Parathyroid adenoma (tissue), 2 donors: ENCODE measurements around the gene DGLUCY.
"Not testable (repeated sequence)": the region's sequence is repeated elsewhere in the genome, so short reads cannot be mapped to it uniquely, and the experiment has no call there.

Experiments used
- H2AFZ ChIP-seq: fragments of 300-600 bp; sonication (generic); one replicate; pipeline ENCODE4 v1.7.0; 2017; ENCODE audit warnings: antibody characterized with exemption, mild to moderate bottlenecking
- H3K27ac ChIP-seq: fragments of 300-600 bp; sonication (generic); one replicate; pipeline ENCODE4 v1.7.0; 2017
- H3K27me3 ChIP-seq: fragments of 300-600 bp; sonication (generic); one replicate; pipeline ENCODE4 v1.7.0; 2017; ENCODE audit warnings: low read length; ENCODE audit not compliant: control insufficient read depth, insufficient read depth
- H3K36me3 ChIP-seq: fragments of 300-600 bp; sonication (generic); one replicate; pipeline ENCODE4 v1.7.0; 2017; ENCODE audit warnings: low read length; ENCODE audit not compliant: control insufficient read depth, insufficient read depth
- H3K4me1 ChIP-seq: fragments of 300-600 bp; sonication (generic); one replicate; pipeline ENCODE4 v1.7.0; 2017; ENCODE audit warnings: control low read depth
- H3K4me2 ChIP-seq: fragments of 300-600 bp; sonication (generic); one replicate; pipeline ENCODE4 v1.7.0; 2017; ENCODE audit warnings: low read length
- H3K4me3 ChIP-seq: fragments of 300-600 bp; sonication (generic); one replicate; pipeline ENCODE4 v1.7.0; 2017; ENCODE audit warnings: low read depth, low read length
- H3K79me2 ChIP-seq: fragments of 300-600 bp; sonication (generic); one replicate; pipeline ENCODE4 v1.7.0; 2017; ENCODE audit warnings: control low read depth
- H3K9ac ChIP-seq: fragments of 300-600 bp; sonication (generic); one replicate; pipeline ENCODE4 v1.7.0; 2017; ENCODE audit warnings: mild to moderate bottlenecking
- H3K9me3 ChIP-seq: fragments of 300-600 bp; sonication (generic); one replicate; pipeline ENCODE4 v1.7.0; 2017; ENCODE audit warnings: low read length; ENCODE audit not compliant: control insufficient read depth
- CTCF ChIP-seq: fragments of 300-600 bp; sonication (generic); IDR thresholded peaks from one replicate; pipeline ENCODE4 v1.7.0; 2017; ENCODE audit warnings: antibody characterized with exemption, mild to moderate bottlenecking
- donor health status: primary hyperparathyroidism.

DGLUCY gene

GRCh38 chr14:91094772-91095171 lies 19.1 kb upstream of the DGLUCY start:
- no peak for TF ChIP-seq CTCF
- Histone ChIP-seq H3K4me2 (no peak overlapping the region), H3K36me3 (no peaks in the 10 kb centered on the region), H3K27me3 (no peaks in the 10 kb centered on the region), H3K4me3 (no peak overlapping the region), H3K79me2 (no peaks in the 10 kb centered on the region), H3K9me3 (no peaks in the 10 kb centered on the region), H3K4me1 (no peaks in the 10 kb centered on the region), H3K27ac (no peak overlapping the region), H2AFZ (no peak overlapping the region), H3K9ac (no peak overlapping the region)

GRCh38 chr14:91095178-91095577 lies 18.7 kb upstream of the DGLUCY start:
- H3K79me2 ChIP-seq: no peaks in the 10 kb centered on the region
- no peaks in the 10 kb centered on the region for H3K9me3 ChIP-seq
- H2AFZ ChIP-seq: no peak overlapping the region
- H3K4me3 ChIP-seq: no peak overlapping the region
- H3K27ac ChIP-seq: no peak overlapping the region
- H3K36me3 ChIP-seq: no peaks in the 10 kb centered on the region
- H3K27me3 ChIP-seq: no peaks in the 10 kb centered on the region
- no peak overlapping the region for H3K9ac ChIP-seq
- no peaks in the 10 kb centered on the region for H3K4me1 ChIP-seq
- no peak for TF ChIP-seq CTCF
- H3K4me2 ChIP-seq: no peak overlapping the region

- not testable (repeated sequence) for H3K36me3 ChIP-seq, H3K4me2 ChIP-seq, H3K27me3 ChIP-seq, H3K79me2 ChIP-seq, H2AFZ ChIP-seq, H3K27ac ChIP-seq, H3K4me1 ChIP-seq, H3K4me3 ChIP-seq, H3K9ac ChIP-seq, H3K9me3 ChIP-seq
Measured at GRCh38 chr14:91097657-91098056, 16.2 kb upstream of the DGLUCY start.

- Histone ChIP-seq H3K4me2 (no peak overlapping the region), H2AFZ (no peak overlapping the region), H3K9ac (no peak overlapping the region), H3K27me3 (no peaks in the 10 kb centered on the region), H3K36me3 (no peaks in the 10 kb centered on the region), H3K27ac (no peak overlapping the region), H3K4me3 (no peak overlapping the region), H3K4me1 (no peaks in the 10 kb centered on the region), H3K9me3 (no peaks in the 10 kb centered on the region), H3K79me2 (no peaks in the 10 kb centered on the region)
- no peak for TF ChIP-seq CTCF
Measured at GRCh38 chr14:91098591-91098990, 15.3 kb upstream of the DGLUCY start.

GRCh38 chr14:91100102-91100501 lies 13.8 kb upstream of the DGLUCY start:
- no peak overlapping the region for H3K27ac ChIP-seq
- no peaks in the 10 kb centered on the region for H3K4me1 ChIP-seq
- H3K4me2 ChIP-seq: no peak overlapping the region
- no peak for TF ChIP-seq CTCF
- no peaks in the 10 kb centered on the region for H3K79me2 ChIP-seq
- H3K4me3 ChIP-seq: no peak overlapping the region
- no peaks in the 10 kb centered on the region for H3K36me3 ChIP-seq
- no peak overlapping the region for H3K9ac ChIP-seq
- H3K27me3 ChIP-seq: no peaks in the 10 kb centered on the region
- H3K9me3 ChIP-seq: no peaks in the 10 kb centered on the region
- H2AFZ ChIP-seq: no peak overlapping the region
